Measurements from ENCODE around the gene RAPGEF2.

DNA sequence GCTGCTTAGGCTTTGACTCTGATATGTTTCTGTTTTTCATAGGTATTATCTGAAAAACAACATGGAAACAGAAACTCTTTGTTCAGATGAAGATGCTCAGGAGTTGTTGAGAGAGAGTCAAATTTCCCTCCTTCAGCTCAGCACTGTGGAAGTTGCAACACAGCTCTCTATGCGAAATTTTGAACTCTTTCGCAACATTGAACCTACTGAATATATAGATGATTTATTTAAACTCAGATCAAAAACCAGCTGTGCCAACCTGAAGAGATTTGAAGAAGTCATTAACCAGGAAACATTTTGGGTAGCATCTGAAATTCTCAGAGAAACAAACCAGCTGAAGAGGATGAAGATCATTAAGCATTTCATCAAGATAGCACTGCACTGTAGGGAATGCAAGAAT, 238.6 kb downstream of the RAPGEF2 start:
- TF ChIP-seq, protein P1, sequence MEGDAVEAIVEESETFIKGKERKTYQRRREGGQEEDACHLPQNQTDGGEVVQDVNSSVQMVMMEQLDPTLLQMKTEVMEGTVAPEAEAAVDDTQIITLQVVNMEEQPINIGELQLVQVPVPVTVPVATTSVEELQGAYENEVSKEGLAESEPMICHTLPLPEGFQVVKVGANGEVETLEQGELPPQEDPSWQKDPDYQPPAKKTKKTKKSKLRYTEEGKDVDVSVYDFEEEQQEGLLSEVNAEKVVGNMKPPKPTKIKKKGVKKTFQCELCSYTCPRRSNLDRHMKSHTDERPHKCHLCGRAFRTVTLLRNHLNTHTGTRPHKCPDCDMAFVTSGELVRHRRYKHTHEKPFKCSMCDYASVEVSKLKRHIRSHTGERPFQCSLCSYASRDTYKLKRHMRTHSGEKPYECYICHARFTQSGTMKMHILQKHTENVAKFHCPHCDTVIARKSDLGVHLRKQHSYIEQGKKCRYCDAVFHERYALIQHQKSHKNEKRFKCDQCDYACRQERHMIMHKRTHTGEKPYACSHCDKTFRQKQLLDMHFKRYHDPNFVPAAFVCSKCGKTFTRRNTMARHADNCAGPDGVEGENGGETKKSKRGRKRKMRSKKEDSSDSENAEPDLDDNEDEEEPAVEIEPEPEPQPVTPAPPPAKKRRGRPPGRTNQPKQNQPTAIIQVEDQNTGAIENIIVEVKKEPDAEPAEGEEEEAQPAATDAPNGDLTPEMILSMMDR (IDR thresholded peaks at IDR 0.05): no peak
- TF ChIP-seq ZFX (IDR thresholded peaks at IDR 0.05; ENCODE audit: borderline replicate concordance): no peak

Data from 22Rv1 (cell line).